A673 (cell line): ENCODE data around the gene DAD1. TPM values are rescaled to one million over a fixed set of nuclear protein-coding genes. Genes with fewer than 3 reads are reported as not detected.
"Not testable (repeated sequence)": the region's sequence is repeated elsewhere in the genome, so short reads cannot be mapped to it uniquely, and the experiment has no call there.

Experiments used
- Bru-seq: library from RNA; stranded (reverse); fragments of 400-500 nt; gene quantifications from one replicate; lab custom pipeline; 2021; lab: Mats Ljungman, UMichigan
- BruChase-seq, 2 experiments: library from RNA; stranded (reverse); fragments of 400-500 nt; gene quantifications; one replicate each; lab custom pipeline; 2021; lab: Mats Ljungman, UMichigan
- BruUV-seq: library from RNA; stranded (reverse); fragments of 400-500 nt; replicated peaks from 2 replicates; lab custom pipeline; 2021; lab: Mats Ljungman, UMichigan
- CTCF ChIA-PET: fragments of 300-600 bp; sonication (Branson Sonifier 250); formaldehyde crosslinking; loops from one replicate; lab custom pipeline; 2022; ENCODE audit warnings: antibody characterized with exemption; lab: Charles Lee
- POLR2A ChIA-PET: fragments of 300-600 bp; sonication (Branson Sonifier 250); formaldehyde crosslinking; loops from one replicate; lab custom pipeline; 2022; ENCODE audit warnings: antibody characterized with exemption; ENCODE audit not compliant: low non-redundant PET; lab: Charles Lee
- DNase-seq: peaks from one replicate; pipeline ENCODE4 v3.0.0-alpha.2; 2015; ENCODE audit warnings: low spot score
- H3K27ac ChIP-seq: fragments of 200-600 bp; sonication (generic); 2 replicates; pipeline ENCODE4 v1.5.1; 2016; ENCODE audit warnings: mixed run types, low read depth, mild to moderate bottlenecking, mixed read lengths, antibody characterized with exemption, low read length; ENCODE audit not compliant: poor library complexity, severe bottlenecking
- H3K27me3 ChIP-seq: fragments of 200-600 bp; sonication (generic); replicated peaks from 2 replicates; pipeline ENCODE4 v1.6.1; 2017; ENCODE audit warnings: mixed run types, low read depth, mild to moderate bottlenecking, mixed read lengths, antibody characterized with exemption, low read length; ENCODE audit not compliant: insufficient read depth, poor library complexity
- H3K36me3 ChIP-seq: fragments of 200-600 bp; sonication (generic); 2 replicates; pipeline ENCODE4 v1.6.1; 2016; ENCODE audit warnings: mixed run types, mild to moderate bottlenecking, mixed read lengths, antibody characterized with exemption, low read length; ENCODE audit not compliant: insufficient read depth, poor library complexity, severe bottlenecking
- H3K4me1 ChIP-seq: fragments of 200-600 bp; sonication (generic); 2 replicates; pipeline ENCODE4 v1.6.1; 2017; ENCODE audit warnings: mixed run types, mild to moderate bottlenecking, mixed read lengths, antibody characterized with exemption, low read length; ENCODE audit not compliant: insufficient read depth, poor library complexity, severe bottlenecking
- H3K4me3 ChIP-seq: fragments of 200-600 bp; sonication (generic); 2 replicates; pipeline ENCODE4 v1.5.1; 2016; ENCODE audit warnings: low read depth, mixed run types, mild to moderate bottlenecking, mixed read lengths, low read length; ENCODE audit not compliant: poor library complexity, severe bottlenecking
- H3K9me3 ChIP-seq: fragments of 200-600 bp; sonication (generic); 2 replicates; pipeline ENCODE4 v1.6.1; 2016; ENCODE audit warnings: mixed run types, low read depth, mild to moderate bottlenecking, mixed read lengths, antibody characterized with exemption, low read length; ENCODE audit not compliant: poor library complexity, severe bottlenecking
- EZH2 ChIP-seq: fragments of 200-600 bp; sonication (generic); IDR thresholded peaks from 2 replicates; pipeline ENCODE4 v1.6.1; 2017; ENCODE audit warnings: borderline replicate concordance, low read depth, mild to moderate bottlenecking, mixed read lengths, antibody characterized with exemption, low read length; ENCODE audit not compliant: poor library complexity, severe bottlenecking
- intact Hi-C: fragments of 100-400 bp; cut with micrococcal nuclease; formaldehyde crosslinking; loops from one replicate; pipeline ENCODE4 v1.10.0; 2022; ENCODE audit not compliant: unreplicated experiment
- long read RNA-seq: library from polyadenylated mRNA; stranded (forward); transcript quantifications from one replicate; pipeline ENCODE4 v2.0.0, GENCODE V29; 2022
- total RNA-seq: library from RNA; stranded (reverse); gene quantifications from 2 replicates; pipeline ENCODE4 v1.2.3, GENCODE V29; 2021
- TF ChIP-seq, protein P1 (sequence below): fragments of 300-800, 200-600 bp; sonication (generic); conservative IDR thresholded peaks from 2 replicates; pipeline ENCODE4 v1.5.1; 2017; ENCODE audit warnings: low read depth, mild to moderate bottlenecking, antibody characterized with exemption, low read length, moderate library complexity, mixed read lengths

Gene DAD1
- total RNA-seq (224 and 261 TPM in 2 replicates), Bru-seq, nascent RNA (percentile 87 among the genes with signal in this experiment), BruChase-seq, experiment 1, labeled RNA remaining after a 2-hour chase (percentile 75 among the genes with signal in this experiment), BruChase-seq, experiment 2, labeled RNA remaining after a 6-hour chase (percentile 79 among the genes with signal in this experiment)
- long read RNA-seq, transcript DAD1-201 (3 exons, 731 nt) = major isoform, 258 of 273 reads
- long read RNA-seq, partial matches to known transcripts = 3 of 273 reads
- long read RNA-seq, other reads (novel, unspliced or antisense) = 11 of 273 reads

DNA sequence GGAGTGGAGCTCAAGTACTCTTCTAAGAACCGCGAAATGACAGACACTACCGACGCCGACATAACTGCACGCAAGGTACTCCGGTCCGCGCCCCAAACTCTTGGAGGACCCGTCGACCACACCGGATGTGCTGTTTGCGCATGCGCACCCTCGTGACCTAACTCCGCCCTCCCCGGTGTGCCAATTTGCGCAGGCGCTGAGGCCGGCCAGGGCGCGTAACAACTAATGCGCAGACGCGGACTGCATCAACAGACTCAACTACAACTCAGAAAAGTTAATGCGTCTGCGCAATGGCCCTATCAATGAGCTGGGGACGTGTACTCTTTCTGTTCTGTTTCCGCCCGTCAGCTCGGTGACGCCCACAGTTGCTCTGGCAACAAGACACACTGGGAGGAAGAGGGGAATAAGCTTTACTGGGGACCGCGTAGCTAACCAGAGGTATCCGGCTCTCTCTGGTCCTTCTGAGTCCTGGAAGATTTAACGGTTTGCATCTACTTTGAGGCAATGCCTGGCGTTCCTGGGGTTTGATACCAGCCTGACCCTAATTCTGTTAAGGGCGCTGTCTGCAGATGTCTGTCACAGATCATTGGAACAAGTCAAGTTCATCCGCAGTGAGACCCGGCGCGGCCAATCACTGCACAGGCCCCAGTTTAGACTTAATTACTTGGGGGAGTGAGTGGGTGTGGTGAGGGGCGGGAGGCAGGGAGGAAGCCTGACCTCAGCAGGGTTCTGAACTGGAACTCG is at the start of gene DAD1:
TSS of gene DAD1 (minus strand) at position 129 of the 744 bp plus-strand sequence. CDS start at position 62, 67 bp downstream.
- no peaks in the 10 kb centered on the region for H3K27me3 ChIP-seq
- peak within 1 kb of the TSS; percentile 78 for H3K27ac ChIP-seq
- ChIA-PET POLR2A (interaction anchor here (0.5 to 0.6 kb wide), 3 partner anchors 18 to 444 kb away, joined by 4 to 9 read pairs (median 5); no protein-coding TSS in a partner anchor), CTCF (interaction anchor here (0.5 to 1.5 kb wide), 7 partner anchors 9 to 388 kb away, joined by 3 to 8 read pairs (median 6); partner anchors contain the start of gene ABHD4)
- TF ChIP-seq, protein P1, sequence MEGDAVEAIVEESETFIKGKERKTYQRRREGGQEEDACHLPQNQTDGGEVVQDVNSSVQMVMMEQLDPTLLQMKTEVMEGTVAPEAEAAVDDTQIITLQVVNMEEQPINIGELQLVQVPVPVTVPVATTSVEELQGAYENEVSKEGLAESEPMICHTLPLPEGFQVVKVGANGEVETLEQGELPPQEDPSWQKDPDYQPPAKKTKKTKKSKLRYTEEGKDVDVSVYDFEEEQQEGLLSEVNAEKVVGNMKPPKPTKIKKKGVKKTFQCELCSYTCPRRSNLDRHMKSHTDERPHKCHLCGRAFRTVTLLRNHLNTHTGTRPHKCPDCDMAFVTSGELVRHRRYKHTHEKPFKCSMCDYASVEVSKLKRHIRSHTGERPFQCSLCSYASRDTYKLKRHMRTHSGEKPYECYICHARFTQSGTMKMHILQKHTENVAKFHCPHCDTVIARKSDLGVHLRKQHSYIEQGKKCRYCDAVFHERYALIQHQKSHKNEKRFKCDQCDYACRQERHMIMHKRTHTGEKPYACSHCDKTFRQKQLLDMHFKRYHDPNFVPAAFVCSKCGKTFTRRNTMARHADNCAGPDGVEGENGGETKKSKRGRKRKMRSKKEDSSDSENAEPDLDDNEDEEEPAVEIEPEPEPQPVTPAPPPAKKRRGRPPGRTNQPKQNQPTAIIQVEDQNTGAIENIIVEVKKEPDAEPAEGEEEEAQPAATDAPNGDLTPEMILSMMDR = no peak
- TF ChIP-seq EZH2 = no peak
- intact Hi-C loops = no loop called here
- H3K36me3 ChIP-seq = peaks cover 8% of the 10 kb centered on the region
- H3K9me3 ChIP-seq = no peaks in the 10 kb centered on the region
- DNase-seq = peak; percentile 100
- no TSS peak for BruUV-seq
- H3K4me3 ChIP-seq = peak within 1 kb of the TSS; percentile 81
- peaks cover 15% of the 10 kb centered on the region for H3K4me1 ChIP-seq

DNA sequence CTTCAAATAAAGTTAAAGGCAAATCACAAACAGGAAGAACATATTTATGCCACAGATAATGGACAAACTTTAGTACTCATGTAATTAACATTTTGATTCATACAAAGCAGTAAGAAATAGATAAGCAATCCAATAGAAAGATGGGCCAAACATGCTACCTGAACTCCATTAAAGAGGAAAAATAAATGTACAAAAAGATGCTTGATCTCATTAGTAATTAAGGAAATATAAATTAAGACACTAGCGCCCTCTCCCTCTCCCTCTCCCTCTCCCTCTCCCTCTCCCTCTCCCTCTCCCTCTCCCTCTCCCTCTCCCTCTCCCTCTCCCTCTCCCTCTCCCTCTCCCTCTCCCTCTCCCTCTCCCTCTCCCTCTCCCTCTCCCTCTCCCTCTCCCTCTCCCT is 47.0 kb upstream of the DAD1 start:
- intact Hi-C loops, H3K36me3 ChIP-seq, POLR2A ChIA-PET, H3K9me3 ChIP-seq, BruUV-seq, H3K4me1 ChIP-seq, H3K27me3 ChIP-seq, H3K27ac ChIP-seq, DNase-seq, H3K4me3 ChIP-seq, CTCF ChIA-PET: not testable (repeated sequence)

DNA sequence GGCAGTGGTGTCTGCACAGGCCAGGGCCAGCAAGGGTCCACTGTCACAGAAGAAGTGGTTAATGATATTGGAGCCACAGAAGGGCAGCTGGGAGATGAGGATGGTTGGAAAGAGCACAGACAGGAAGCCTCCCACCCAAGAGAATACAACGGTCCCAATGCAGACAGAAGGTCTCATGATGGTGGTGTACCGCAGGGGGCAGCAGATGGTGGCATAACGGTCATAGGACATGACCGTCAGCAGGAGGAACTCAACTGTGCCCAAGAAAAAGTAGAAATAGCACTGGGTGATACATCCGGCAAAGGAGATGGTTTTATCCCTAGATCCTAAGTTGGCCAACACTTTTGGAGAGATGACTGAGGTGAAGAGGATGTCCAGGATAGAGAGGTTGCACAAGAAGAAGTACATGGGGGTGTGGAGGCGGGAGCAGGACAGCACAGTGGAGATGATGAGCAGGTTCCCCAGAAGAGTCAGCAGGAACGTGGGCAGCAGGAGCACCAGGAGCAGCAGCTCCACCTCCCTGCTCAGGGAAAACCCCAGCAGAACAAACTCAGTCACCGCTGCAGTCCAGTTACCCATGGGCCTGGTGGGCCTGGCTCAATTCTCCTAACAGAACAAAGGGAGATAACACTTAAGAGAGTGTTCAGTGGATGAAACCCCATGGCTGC is 45.3 kb upstream of the DAD1 start:
- TF ChIP-seq EZH2 = no peak
- TF ChIP-seq, protein P1 = no peak
- Histone ChIP-seq H3K27me3 (no peaks in the 10 kb centered on the region), H3K9me3 (no peaks in the 10 kb centered on the region), H3K27ac (no peak overlapping the region), H3K4me1 (no peaks in the 10 kb centered on the region), H3K4me3 (no peak overlapping the region), H3K36me3 (no peaks in the 10 kb centered on the region)
- ChIA-PET CTCF (no interaction called here), POLR2A (no interaction called here)
- BruUV-seq = no TSS peak
- DNase-seq = no peak
- intact Hi-C loops = no loop called here
